Astrocyte of the spinal cord (primary cell): Measurements from ENCODE around the gene HDAC4.

Experiments
- DNase-seq: peaks from one replicate; pipeline ENCODE4 v3.0.0; 2011; ENCODE audit warnings: low read depth, low spot score
- H3K4me3 ChIP-seq: 2 replicates; pipeline ENCODE4 v1.5.1; 2011; ENCODE audit warnings: low read depth, mild to moderate bottlenecking, low read length, moderate library complexity
- CTCF ChIP-seq: IDR thresholded peaks from 2 replicates; pipeline ENCODE4 v1.5.1; 2012; ENCODE audit warnings: low read depth, mild to moderate bottlenecking, low read length, inconsistent platforms
- in situ Hi-C: cut with HindIII; loops from 2 replicates; pipeline ENCODE4 v1.10.0; 2017; ENCODE audit warnings: low sequenced_read_pairs

HDAC4 gene

GRCh38 chr2:239220981-239221396 lies 179.8 kb downstream of the HDAC4 start:
- H3K4me3 ChIP-seq, result no peak overlapping the region
- in situ Hi-C loops, result no loop called here
- no peak for TF ChIP-seq CTCF
- no peak for DNase-seq

DNA sequence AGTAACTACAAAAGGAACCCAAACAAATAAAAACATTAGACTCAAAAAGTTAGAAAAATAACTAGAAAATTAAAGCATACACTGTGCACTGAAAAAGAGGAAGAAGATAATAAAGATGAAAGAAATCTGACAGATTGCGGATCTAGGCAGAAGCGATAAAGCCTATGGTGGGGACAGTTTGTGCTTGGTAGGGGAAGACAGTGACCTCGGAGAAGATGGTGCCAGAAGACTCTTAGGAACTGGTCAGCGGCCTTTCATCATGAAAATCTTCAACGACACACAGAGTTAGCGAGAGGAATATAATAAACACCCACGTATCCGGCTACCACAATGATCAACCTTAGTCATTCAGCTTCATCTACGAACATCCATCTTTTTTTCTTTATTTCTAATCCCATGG lies 180.5 kb downstream of the HDAC4 start:
- no peak overlapping the region for H3K4me3 ChIP-seq
- DNase-seq, result no peak
- no peak for TF ChIP-seq CTCF
- in situ Hi-C loops, result no loop called here

- H3K4me3 ChIP-seq, result no peak overlapping the region
- no peak for TF ChIP-seq CTCF
- in situ Hi-C loops, result no loop called here
- DNase-seq, result no peak
Observed at GRCh38 chr2:239216614-239217273, 184.1 kb downstream of the HDAC4 start.

GRCh38 chr2:239215988-239216613 lies 184.7 kb downstream of the HDAC4 start:
- H3K4me3 ChIP-seq, result no peak overlapping the region
- in situ Hi-C loops, result no loop called here
- no peak for DNase-seq
- no peak for TF ChIP-seq CTCF

- in situ Hi-C loops, result no loop called here
- no peak for DNase-seq
- H3K4me3 ChIP-seq, result no peak overlapping the region
- no peak for TF ChIP-seq CTCF
Observed at GRCh38 chr2:239215136-239215925, 185.5 kb downstream of the HDAC4 start.

- H3K4me3 ChIP-seq, result no peak overlapping the region
- no peak for TF ChIP-seq CTCF
- in situ Hi-C loops, result no loop called here
- no peak for DNase-seq
Observed at GRCh38 chr2:239214725-239215124, 186.1 kb downstream of the HDAC4 start.
